22Rv1 (cell line): ENCODE data around the gene TRHDE.

Experiments used
- H3K27ac ChIP-seq: fragments of 450-650 bp; 2 replicates; pipeline ENCODE4 v1.5.1; 2017
- ZFX ChIP-seq: fragments of 450-650 bp; IDR thresholded peaks from 2 replicates; pipeline ENCODE4 v1.6.1; 2017; ENCODE audit warnings: antibody characterized with exemption, borderline replicate concordance
- TF ChIP-seq, protein P1 (sequence below): fragments of 450-650 bp; IDR thresholded peaks from 2 replicates; pipeline ENCODE4 v1.5.1; 2017; ENCODE audit warnings: mild to moderate bottlenecking

The TRHDE gene

DNA sequence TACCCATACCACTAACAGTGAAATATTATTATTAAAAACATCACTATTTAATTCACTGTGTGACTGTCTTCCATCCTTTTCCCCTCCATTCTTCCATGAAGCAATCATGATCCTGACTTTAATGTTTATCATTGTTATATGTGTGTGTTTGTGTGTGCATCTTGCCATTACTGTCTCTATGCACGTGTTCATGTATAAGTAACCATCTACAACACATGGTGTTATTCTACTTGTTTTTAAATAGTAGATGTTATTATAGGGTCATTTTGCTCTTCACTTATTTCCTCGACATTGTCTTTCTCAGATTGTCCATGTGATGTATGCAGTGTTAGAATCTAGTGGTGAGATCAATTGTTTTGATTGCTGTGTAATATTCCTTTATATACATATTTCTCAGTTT, 195.8 kb downstream of the TRHDE start:
- TF ChIP-seq ZFX, result no peak
- TF ChIP-seq, protein P1, sequence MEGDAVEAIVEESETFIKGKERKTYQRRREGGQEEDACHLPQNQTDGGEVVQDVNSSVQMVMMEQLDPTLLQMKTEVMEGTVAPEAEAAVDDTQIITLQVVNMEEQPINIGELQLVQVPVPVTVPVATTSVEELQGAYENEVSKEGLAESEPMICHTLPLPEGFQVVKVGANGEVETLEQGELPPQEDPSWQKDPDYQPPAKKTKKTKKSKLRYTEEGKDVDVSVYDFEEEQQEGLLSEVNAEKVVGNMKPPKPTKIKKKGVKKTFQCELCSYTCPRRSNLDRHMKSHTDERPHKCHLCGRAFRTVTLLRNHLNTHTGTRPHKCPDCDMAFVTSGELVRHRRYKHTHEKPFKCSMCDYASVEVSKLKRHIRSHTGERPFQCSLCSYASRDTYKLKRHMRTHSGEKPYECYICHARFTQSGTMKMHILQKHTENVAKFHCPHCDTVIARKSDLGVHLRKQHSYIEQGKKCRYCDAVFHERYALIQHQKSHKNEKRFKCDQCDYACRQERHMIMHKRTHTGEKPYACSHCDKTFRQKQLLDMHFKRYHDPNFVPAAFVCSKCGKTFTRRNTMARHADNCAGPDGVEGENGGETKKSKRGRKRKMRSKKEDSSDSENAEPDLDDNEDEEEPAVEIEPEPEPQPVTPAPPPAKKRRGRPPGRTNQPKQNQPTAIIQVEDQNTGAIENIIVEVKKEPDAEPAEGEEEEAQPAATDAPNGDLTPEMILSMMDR, result no peak
- no peak overlapping the region for H3K27ac ChIP-seq

DNA sequence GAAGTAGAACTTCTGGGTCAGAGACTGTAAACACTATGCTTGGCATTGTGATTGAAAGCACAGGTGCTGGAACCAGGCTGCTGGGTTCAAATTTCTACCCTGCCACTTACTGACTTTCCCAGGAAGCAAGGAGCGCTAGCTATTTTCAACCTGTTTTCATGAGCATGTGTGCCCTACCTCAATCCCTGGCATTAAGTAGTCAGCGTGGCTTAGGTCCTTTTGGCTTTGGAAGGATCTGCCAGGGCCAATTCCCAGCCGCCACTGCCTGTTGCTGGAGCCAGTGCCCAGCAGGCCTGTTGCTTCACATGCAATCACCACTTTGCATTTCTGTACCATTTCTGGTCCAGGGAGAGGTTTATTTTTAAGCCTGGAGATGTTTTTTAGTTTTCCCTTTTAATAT, 196.3 kb downstream of the TRHDE start:
- no peak for TF ChIP-seq ZFX
- TF ChIP-seq, protein P1, result no peak

DNA sequence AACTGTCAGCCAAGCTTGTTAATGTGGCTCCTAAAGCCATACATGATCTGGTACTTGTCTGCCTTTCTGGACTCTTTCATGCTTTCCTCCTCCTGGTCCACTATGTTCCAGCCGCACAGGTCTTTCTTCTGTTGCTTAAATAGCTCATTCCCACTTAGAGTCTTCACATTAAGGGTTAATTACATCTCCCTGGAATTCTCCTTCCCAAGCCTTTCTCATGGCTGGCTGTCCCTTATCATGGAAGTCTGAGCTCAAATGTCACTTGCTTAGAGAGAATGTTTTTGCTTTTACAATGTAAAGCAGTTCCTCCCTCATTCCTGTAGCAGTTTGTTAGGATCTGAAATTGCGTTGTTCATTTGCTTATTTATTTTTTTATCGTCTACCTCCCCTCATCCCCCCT, 199.6 kb downstream of the TRHDE start:
- no peak overlapping the region for H3K27ac ChIP-seq
- TF ChIP-seq, protein P1, result no peak
- no peak for TF ChIP-seq ZFX

More for the DNA sequence above, 196.3 kb downstream of the TRHDE start:
- H3K27ac ChIP-seq, result no peak overlapping the region

DNA sequence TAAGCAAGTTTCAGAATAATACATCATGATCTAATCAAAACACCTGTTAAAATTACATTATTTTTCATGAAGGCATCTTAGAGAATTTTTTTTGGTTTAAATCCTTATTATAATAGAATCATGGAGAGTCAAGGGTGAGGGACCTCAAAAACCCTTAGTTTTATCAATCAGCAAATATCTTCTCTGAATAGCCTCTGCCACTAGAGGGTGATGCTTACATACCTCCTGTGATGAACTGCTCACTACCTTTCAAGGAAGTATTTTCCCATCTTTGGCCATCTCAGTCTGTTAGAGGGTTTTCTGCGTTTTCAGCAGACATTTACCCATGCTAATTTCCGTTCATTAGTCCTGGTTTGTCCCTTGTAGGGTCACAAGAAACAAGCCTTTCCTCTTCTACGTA, 200.2 kb downstream of the TRHDE start:
- no peak overlapping the region for H3K27ac ChIP-seq
- no peak for TF ChIP-seq ZFX
- TF ChIP-seq, protein P1, result peak; percentile 43

DNA sequence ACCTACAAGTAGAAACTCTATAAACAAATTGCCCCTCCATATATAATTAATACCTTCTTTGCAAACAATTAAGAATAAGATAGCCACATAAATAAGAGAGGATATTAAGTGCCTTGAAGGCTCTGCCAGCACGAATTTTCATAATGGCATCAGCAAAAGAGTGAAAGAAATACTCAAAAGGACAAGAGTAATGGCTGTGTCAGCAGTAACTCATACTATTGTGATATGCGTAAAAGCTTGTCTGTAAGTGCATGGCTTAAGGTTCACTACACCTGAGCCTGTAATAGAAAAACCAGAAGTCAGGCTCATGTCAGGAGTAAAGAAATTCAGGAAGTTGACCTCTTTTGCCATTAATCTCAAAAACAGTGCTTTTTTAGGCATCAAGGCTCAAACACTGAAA, 204.1 kb downstream of the TRHDE start:
- no peak overlapping the region for H3K27ac ChIP-seq
- no peak for TF ChIP-seq ZFX
- TF ChIP-seq, protein P1, result no peak

DNA sequence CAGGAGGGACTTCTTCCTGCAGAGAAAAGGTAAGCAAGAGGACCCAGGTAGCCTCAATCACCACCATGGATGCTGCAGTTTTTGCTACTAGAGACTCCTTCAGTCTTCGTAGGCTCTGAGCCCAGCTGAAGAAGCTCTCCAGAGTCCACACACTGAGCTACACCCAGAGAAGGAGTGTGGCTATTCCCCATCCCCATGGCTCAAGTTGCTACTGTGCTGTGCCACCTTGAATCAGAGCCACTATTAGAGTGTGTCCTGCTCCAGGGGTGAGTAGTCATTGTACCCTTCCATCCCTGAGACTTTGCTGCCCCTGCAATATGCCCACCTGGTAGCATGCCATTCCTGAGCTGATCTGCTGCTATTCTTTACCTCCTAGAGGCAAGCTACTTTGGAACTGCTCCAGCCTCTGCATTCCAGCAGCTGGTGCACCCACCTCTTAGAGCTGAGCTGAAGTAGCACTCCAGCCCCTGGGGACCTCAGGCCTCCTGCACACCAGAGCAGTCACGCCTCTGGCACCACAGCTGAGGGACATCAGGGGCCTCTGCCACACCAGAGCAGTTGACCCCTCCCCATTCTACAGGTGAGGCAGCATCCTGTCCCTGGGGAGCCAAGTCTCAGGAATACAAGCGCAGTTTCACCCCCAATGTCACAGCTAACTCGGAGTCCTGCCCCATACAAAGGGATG, 213.0 kb downstream of the TRHDE start:
- H3K27ac ChIP-seq, result no peak overlapping the region
- TF ChIP-seq, protein P1, result no peak
- no peak for TF ChIP-seq ZFX

DNA sequence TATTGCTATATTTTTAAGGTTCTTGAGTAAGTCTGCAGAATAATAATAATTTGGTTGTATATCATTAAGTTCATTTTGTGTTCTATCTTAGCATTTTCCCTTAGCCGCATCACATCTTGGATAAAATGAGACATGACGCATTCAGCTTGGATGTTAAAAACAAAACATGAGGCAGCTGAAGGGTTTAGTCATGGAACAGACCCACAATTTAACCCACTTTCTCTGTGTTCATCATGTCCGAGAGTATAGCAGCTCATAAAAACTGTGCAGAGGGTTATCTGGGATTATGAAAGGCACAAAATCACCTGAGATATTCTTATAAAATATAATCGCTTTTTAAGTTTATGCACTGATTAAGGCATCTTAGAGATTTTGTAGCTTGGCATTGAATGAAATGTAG, 219.3 kb downstream of the TRHDE start:
- no peak overlapping the region for H3K27ac ChIP-seq
- TF ChIP-seq, protein P1, result no peak
- no peak for TF ChIP-seq ZFX
